Measurements from ENCODE around the gene AUTS2. TPM values are rescaled to one million over a fixed set of nuclear protein-coding genes. Genes with fewer than 3 reads are reported as not detected.

AUTS2 gene
- total RNA-seq, 3 donors from 2014 or later: 31.5 to 94.3 (median 81.3) TPM

GRCh38 chr7:70545214-70545613 lies 946.9 kb downstream of the AUTS2 start:
- Histone ChIP-seq H3K4me1 (no peaks in the 10 kb centered on the region), H3K27me3 (no peaks in the 10 kb centered on the region), H3K4me3 (no peak overlapping the region), H3K36me3 (no peaks in the 10 kb centered on the region), H3K9me3 (no peaks in the 10 kb centered on the region), H3K27ac (no peak overlapping the region)
- no peak for DNase-seq (ENCODE audit: low spot score in 2 of 2)
- intact Hi-C loops (cut with DNase I; ENCODE audit: low total_unique reads): no loop called here
- TF ChIP-seq CTCF (IDR thresholded peaks at IDR 0.05) (no peak), POLR2A (IDR thresholded peaks at IDR 0.05) (no peak), POLR2AphosphoS5 (IDR thresholded peaks at IDR 0.05) (no peak)

GRCh38 chr7:70552141-70552540 lies 953.9 kb downstream of the AUTS2 start:
- intact Hi-C loops (cut with DNase I; ENCODE audit: low total_unique reads): no loop called here
- TF ChIP-seq POLR2A (IDR thresholded peaks at IDR 0.05) (no peak), CTCF (IDR thresholded peaks at IDR 0.05) (no peak), POLR2AphosphoS5 (IDR thresholded peaks at IDR 0.05) (no peak)
- H3K27ac ChIP-seq: no peak overlapping the region

GRCh38 chr7:70553364-70553763 lies 955.1 kb downstream of the AUTS2 start:
- peak in 1 of 2 donors; percentile 51 for DNase-seq (ENCODE audit: low spot score in 2 of 2)
- Histone ChIP-seq H3K4me1 (no peaks in the 10 kb centered on the region), H3K27me3 (no peaks in the 10 kb centered on the region), H3K36me3 (no peaks in the 10 kb centered on the region), H3K4me3 (no peak overlapping the region), H3K9me3 (no peaks in the 10 kb centered on the region), H3K27ac (peak overlapping the region in 1 of 2 donors; percentile 70)
- TF ChIP-seq POLR2A (IDR thresholded peaks at IDR 0.05) (no peak), CTCF (IDR thresholded peaks at IDR 0.05) (no peak), POLR2AphosphoS5 (IDR thresholded peaks at IDR 0.05) (no peak)
- intact Hi-C loops (cut with DNase I; ENCODE audit: low total_unique reads): no loop called here

More at GRCh38 chr7:70552141-70552540, 953.9 kb downstream of the AUTS2 start:
- no peaks in the 10 kb centered on the region for H3K36me3 ChIP-seq
- no peaks in the 10 kb centered on the region for H3K9me3 ChIP-seq
- no peak overlapping the region for H3K4me3 ChIP-seq
- no peaks in the 10 kb centered on the region for H3K4me1 ChIP-seq
- DNase-seq (ENCODE audit: low spot score in 2 of 2): no peak
- no peaks in the 10 kb centered on the region for H3K27me3 ChIP-seq

- no peak overlapping the region for H3K4me3 ChIP-seq
- H3K36me3 ChIP-seq: no peaks in the 10 kb centered on the region
- H3K27ac ChIP-seq: no peak overlapping the region
- intact Hi-C loops (cut with DNase I; ENCODE audit: low total_unique reads): no loop called here
- TF ChIP-seq POLR2A (IDR thresholded peaks at IDR 0.05) (no peak), POLR2AphosphoS5 (IDR thresholded peaks at IDR 0.05) (no peak), CTCF (IDR thresholded peaks at IDR 0.05) (no peak)
- H3K27me3 ChIP-seq: no peaks in the 10 kb centered on the region
- peaks cover 0 to 8% of the 10 kb centered on the region in 2 donors for H3K9me3 ChIP-seq
- H3K4me1 ChIP-seq: no peaks in the 10 kb centered on the region
- no peak for DNase-seq (ENCODE audit: low spot score in 2 of 2)
Observed at GRCh38 chr7:70554646-70555045, 956.4 kb downstream of the AUTS2 start.

- TF ChIP-seq CTCF (IDR thresholded peaks at IDR 0.05) (no peak), POLR2AphosphoS5 (IDR thresholded peaks at IDR 0.05) (no peak), POLR2A (IDR thresholded peaks at IDR 0.05) (no peak)
- Histone ChIP-seq H3K27me3 (no peaks in the 10 kb centered on the region), H3K27ac (no peak overlapping the region), H3K9me3 (peaks cover 0 to 8% of the 10 kb centered on the region in 2 donors), H3K36me3 (no peaks in the 10 kb centered on the region), H3K4me1 (no peaks in the 10 kb centered on the region), H3K4me3 (no peak overlapping the region)
- DNase-seq (ENCODE audit: low spot score in 2 of 2): no peak
- intact Hi-C loops (cut with DNase I; ENCODE audit: low total_unique reads): no loop called here
Observed at GRCh38 chr7:70556761-70557160, 958.5 kb downstream of the AUTS2 start.

Data from breast epithelium (tissue), 4 donors.